Measurements from ENCODE around the gene WDR45.

WDR45 gene

GRCh38 chrX:49100704-49101628 lies 21.3 kb upstream of the WDR45 start:
- Histone ChIP-seq H3K27ac (ENCODE audit: low read depth, low read length) (no peak overlapping the region), H4K8ac (ENCODE audit: low read depth, low read length) (no peak overlapping the region), H2BK5ac (ENCODE audit: low read length) (no peak overlapping the region), H3K4me2 (ENCODE audit: low read length) (peak overlapping the region; percentile 65), H3K4ac (ENCODE audit: low read depth, low read length) (no peak overlapping the region), H3K4me3 (ENCODE audit: low read length) (peak overlapping the region; percentile 77), H3K4me1 (ENCODE audit: control insufficient read depth, low read depth, low read length) (no peaks in the 10 kb centered on the region), H3K18ac (ENCODE audit: low read length) (no peak overlapping the region), H2AK5ac (ENCODE audit: low read length) (no peak overlapping the region), H3K27me3 (ENCODE audit: insufficient read depth, low read length, poor library complexity) (no peaks in the 10 kb centered on the region), H4K5ac (ENCODE audit: low read length) (no peak overlapping the region), H3K9ac (ENCODE audit: low read length) (peak overlapping the region; percentile 76), H3K23ac (ENCODE audit: low read length) (no peak overlapping the region), H3K79me2 (ENCODE audit: control insufficient read depth, insufficient read depth, low read length) (no peaks in the 10 kb centered on the region), H3K56ac (ENCODE audit: low read length) (peak overlapping the region; percentile 89), H3K36me3 (ENCODE audit: control insufficient read depth, insufficient read depth, low read length) (no peaks in the 10 kb centered on the region), H3K79me1 (ENCODE audit: low read length) (no peaks in the 10 kb centered on the region), H2BK120ac (ENCODE audit: low read depth, low read length) (no peak overlapping the region), H2BK15ac (replicated peaks; ENCODE audit: low read depth) (no peak overlapping the region)
- WGBS (ENCODE audit: extremely low coverage, insufficient coverage, low lambda C conversion rate) = no CpG with 5 or more reads among the region's 74 CpGs
- DNase-seq = peak; percentile 96

DNA sequence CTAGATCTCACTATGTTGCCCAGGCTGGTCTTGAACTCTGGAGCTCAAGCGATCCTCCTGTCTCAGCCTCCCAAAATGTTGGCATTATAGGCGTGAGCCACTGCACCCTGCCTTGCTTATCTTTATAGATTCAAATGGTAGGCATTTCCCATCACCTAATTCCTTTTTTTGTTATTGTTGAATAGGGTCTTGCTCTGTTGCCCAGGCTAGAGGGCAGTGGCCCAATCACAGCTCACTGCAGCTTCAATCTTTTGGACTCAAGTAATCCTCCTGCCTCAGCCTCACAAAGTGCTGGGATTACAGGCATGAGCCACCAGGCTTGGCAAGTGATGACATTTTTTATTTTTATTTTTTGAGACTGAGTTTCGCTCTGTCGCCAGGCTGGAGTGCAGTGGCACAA lies 16.7 kb upstream of the WDR45 start:
- Histone ChIP-seq H3K23ac (ENCODE audit: low read length) (no peak overlapping the region), H3K56ac (ENCODE audit: low read length) (no peak overlapping the region), H2AK5ac (ENCODE audit: low read length) (no peak overlapping the region), H3K18ac (ENCODE audit: low read length) (no peak overlapping the region), H2BK5ac (ENCODE audit: low read length) (no peak overlapping the region), H2BK15ac (replicated peaks; ENCODE audit: low read depth) (no peak overlapping the region), H2BK120ac (ENCODE audit: low read depth, low read length) (no peak overlapping the region), H3K79me1 (ENCODE audit: low read length) (no peaks in the 10 kb centered on the region), H3K4me2 (ENCODE audit: low read length) (no peak overlapping the region), H4K8ac (ENCODE audit: low read depth, low read length) (no peak overlapping the region), H3K4ac (ENCODE audit: low read depth, low read length) (no peak overlapping the region), H3K27ac (ENCODE audit: low read depth, low read length) (no peak overlapping the region), H3K9ac (ENCODE audit: low read length) (no peak overlapping the region), H3K4me1 (ENCODE audit: control insufficient read depth, low read depth, low read length) (no peaks in the 10 kb centered on the region), H3K4me3 (ENCODE audit: low read length) (no peak overlapping the region), H3K27me3 (ENCODE audit: insufficient read depth, low read length, poor library complexity) (no peaks in the 10 kb centered on the region), H4K5ac (ENCODE audit: low read length) (no peak overlapping the region), H3K79me2 (ENCODE audit: control insufficient read depth, insufficient read depth, low read length) (no peaks in the 10 kb centered on the region), H3K36me3 (ENCODE audit: control insufficient read depth, insufficient read depth, low read length) (no peaks in the 10 kb centered on the region)
- no peak for DNase-seq
- WGBS (ENCODE audit: extremely low coverage, insufficient coverage, low lambda C conversion rate) = no CpG with 5 or more reads among the region's 4 CpGs

- Histone ChIP-seq H3K27ac (ENCODE audit: low read depth, low read length) (no peak overlapping the region), H3K4me1 (ENCODE audit: control insufficient read depth, low read depth, low read length) (no peaks in the 10 kb centered on the region), H3K56ac (ENCODE audit: low read length) (no peak overlapping the region), H3K4me3 (ENCODE audit: low read length) (no peak overlapping the region), H3K23ac (ENCODE audit: low read length) (no peak overlapping the region), H4K5ac (ENCODE audit: low read length) (no peak overlapping the region), H3K79me2 (ENCODE audit: control insufficient read depth, insufficient read depth, low read length) (no peaks in the 10 kb centered on the region), H3K4ac (ENCODE audit: low read depth, low read length) (no peak overlapping the region), H2BK15ac (replicated peaks; ENCODE audit: low read depth) (no peak overlapping the region), H3K36me3 (ENCODE audit: control insufficient read depth, insufficient read depth, low read length) (no peaks in the 10 kb centered on the region), H2BK5ac (ENCODE audit: low read length) (no peak overlapping the region), H3K79me1 (ENCODE audit: low read length) (no peaks in the 10 kb centered on the region), H3K9ac (ENCODE audit: low read length) (no peak overlapping the region), H4K8ac (ENCODE audit: low read depth, low read length) (no peak overlapping the region), H2AK5ac (ENCODE audit: low read length) (no peak overlapping the region), H3K4me2 (ENCODE audit: low read length) (no peak overlapping the region), H2BK120ac (ENCODE audit: low read depth, low read length) (no peak overlapping the region), H3K27me3 (ENCODE audit: insufficient read depth, low read length, poor library complexity) (no peaks in the 10 kb centered on the region), H3K18ac (ENCODE audit: low read length) (no peak overlapping the region)
- no peak for DNase-seq
- no CpG with 5 or more reads among the region's 4 CpGs for WGBS (ENCODE audit: extremely low coverage, insufficient coverage, low lambda C conversion rate)
Observed at GRCh38 chrX:49089553-49089952, 9.9 kb upstream of the WDR45 start.

- DNase-seq = no peak
- Histone ChIP-seq H3K79me2 (ENCODE audit: control insufficient read depth, insufficient read depth, low read length) (no peaks in the 10 kb centered on the region), H3K9ac (ENCODE audit: low read length) (no peak overlapping the region), H3K27ac (ENCODE audit: low read depth, low read length) (no peak overlapping the region), H2BK5ac (ENCODE audit: low read length) (no peak overlapping the region), H3K4me2 (ENCODE audit: low read length) (no peak overlapping the region), H3K23ac (ENCODE audit: low read length) (no peak overlapping the region), H3K4ac (ENCODE audit: low read depth, low read length) (no peak overlapping the region), H4K8ac (ENCODE audit: low read depth, low read length) (no peak overlapping the region), H2BK120ac (ENCODE audit: low read depth, low read length) (no peak overlapping the region), H3K79me1 (ENCODE audit: low read length) (no peaks in the 10 kb centered on the region), H3K18ac (ENCODE audit: low read length) (no peak overlapping the region), H2AK5ac (ENCODE audit: low read length) (no peak overlapping the region), H3K56ac (ENCODE audit: low read length) (no peak overlapping the region), H2BK15ac (replicated peaks; ENCODE audit: low read depth) (no peak overlapping the region), H4K5ac (ENCODE audit: low read length) (no peak overlapping the region), H3K27me3 (ENCODE audit: insufficient read depth, low read length, poor library complexity) (no peaks in the 10 kb centered on the region), H3K4me1 (ENCODE audit: control insufficient read depth, low read depth, low read length) (no peaks in the 10 kb centered on the region), H3K36me3 (ENCODE audit: control insufficient read depth, insufficient read depth, low read length) (no peaks in the 10 kb centered on the region), H3K4me3 (ENCODE audit: low read length) (no peak overlapping the region)
- no CpG with 5 or more reads among the region's 4 CpGs for WGBS (ENCODE audit: extremely low coverage, insufficient coverage, low lambda C conversion rate)
Observed at GRCh38 chrX:49082271-49082871, 2.7 kb upstream of the WDR45 start.

- WGBS (ENCODE audit: extremely low coverage, insufficient coverage, low lambda C conversion rate) = no CpG with 5 or more reads among the region's 5 CpGs
- Histone ChIP-seq H3K36me3 (ENCODE audit: control insufficient read depth, insufficient read depth, low read length) (no peaks in the 10 kb centered on the region), H3K4me2 (ENCODE audit: low read length) (no peak overlapping the region), H3K4me1 (ENCODE audit: control insufficient read depth, low read depth, low read length) (no peaks in the 10 kb centered on the region), H3K79me1 (ENCODE audit: low read length) (no peaks in the 10 kb centered on the region), H3K4me3 (ENCODE audit: low read length) (no peak overlapping the region), H4K8ac (ENCODE audit: low read depth, low read length) (no peak overlapping the region), H2AK5ac (ENCODE audit: low read length) (no peak overlapping the region), H3K27ac (ENCODE audit: low read depth, low read length) (no peak overlapping the region), H3K23ac (ENCODE audit: low read length) (no peak overlapping the region), H3K56ac (ENCODE audit: low read length) (no peak overlapping the region), H3K9ac (ENCODE audit: low read length) (no peak overlapping the region), H3K27me3 (ENCODE audit: insufficient read depth, low read length, poor library complexity) (no peaks in the 10 kb centered on the region), H3K4ac (ENCODE audit: low read depth, low read length) (no peak overlapping the region), H2BK15ac (replicated peaks; ENCODE audit: low read depth) (no peak overlapping the region), H2BK5ac (ENCODE audit: low read length) (no peak overlapping the region), H3K18ac (ENCODE audit: low read length) (no peak overlapping the region), H2BK120ac (ENCODE audit: low read depth, low read length) (no peak overlapping the region), H4K5ac (ENCODE audit: low read length) (no peak overlapping the region), H3K79me2 (ENCODE audit: control insufficient read depth, insufficient read depth, low read length) (no peaks in the 10 kb centered on the region)
- DNase-seq = no peak
Observed at GRCh38 chrX:49077941-49078340, 1.7 kb downstream of the WDR45 start.

Measured in mesendoderm (in vitro differentiated cells).